PC-9 (cell line): Measurements from ENCODE around the gene C1orf159. TPM values are rescaled to one million over a fixed set of nuclear protein-coding genes. Genes with fewer than 3 reads are reported as not detected.

Experiments used
- BruUV-seq: library from RNA; stranded (reverse); fragments of 400-500 nt; replicated peaks from 2 replicates; lab custom pipeline; 2021; lab: Mats Ljungman, UMichigan
- CTCF ChIA-PET: fragments of 300-600 bp; sonication (Branson Sonifier 250); formaldehyde crosslinking; loops from one replicate; lab custom pipeline; 2022; ENCODE audit warnings: antibody characterized with exemption; lab: Charles Lee
- POLR2A ChIA-PET: fragments of 300-600 bp; sonication (Branson Sonifier 250); formaldehyde crosslinking; loops from one replicate; lab custom pipeline; 2022; ENCODE audit warnings: antibody characterized with exemption; ENCODE audit not compliant: unreplicated experiment; lab: Charles Lee
- DNase-seq, 2 experiments: peaks; one replicate each; pipeline versions ENCODE4 v3.0.0 to v3.0.0-alpha.2; 2015 to 2022; ENCODE audit warnings: mixed read lengths in 1 of 2
- H2AFZ ChIP-seq: fragments of 200-600 bp; sonication (generic); 2 replicates; pipeline ENCODE4 v1.8.1; 2017; ENCODE audit warnings: antibody characterized with exemption
- H3F3A ChIP-seq: fragments of 200-600 bp; sonication (generic); 2 replicates; pipeline ENCODE4 v1.8.1; 2017; ENCODE audit warnings: antibody characterized with exemption, mild to moderate bottlenecking, low read depth; ENCODE audit not compliant: insufficient read depth
- H3K27ac ChIP-seq: fragments of 200-600 bp; sonication (generic); 2 replicates; pipeline ENCODE4 v1.6.1; 2016; ENCODE audit warnings: mixed run types
- H3K27me3 ChIP-seq: fragments of 200-600 bp; sonication (generic); 2 replicates; pipeline ENCODE4 v1.6.1; 2016; ENCODE audit warnings: low read depth, mixed run types; ENCODE audit not compliant: insufficient read depth
- H3K36me3 ChIP-seq: fragments of 200-600 bp; sonication (generic); 2 replicates; pipeline ENCODE4 v1.6.1; 2016; ENCODE audit warnings: low read depth, mixed run types
- H3K4me1 ChIP-seq: fragments of 200-600 bp; sonication (generic); replicated peaks from 2 replicates; pipeline ENCODE4 v1.6.1; 2016; ENCODE audit warnings: mixed run types; ENCODE audit not compliant: insufficient read depth
- H3K4me2 ChIP-seq: fragments of 200-600 bp; sonication (generic); 2 replicates; pipeline ENCODE4 v1.6.1; 2017; ENCODE audit warnings: mixed run types
- H3K4me3 ChIP-seq: fragments of 200-600 bp; sonication (generic); 2 replicates; pipeline ENCODE4 v1.6.1; 2016; ENCODE audit warnings: mixed run types
- H3K79me2 ChIP-seq: fragments of 200-600 bp; sonication (generic); 2 replicates; pipeline ENCODE4 v1.6.1; 2017; ENCODE audit warnings: low read depth, mixed run types
- H3K9me2 ChIP-seq: fragments of 200-600 bp; sonication (generic); 2 replicates; pipeline ENCODE4 v1.8.1; 2017; ENCODE audit warnings: mild to moderate bottlenecking; ENCODE audit not compliant: insufficient read depth
- H3K9me3 ChIP-seq: fragments of 200-600 bp; sonication (generic); 2 replicates; pipeline ENCODE4 v1.8.1; 2016; ENCODE audit warnings: low read depth; ENCODE audit not compliant: insufficient read depth
- H4K20me1 ChIP-seq: fragments of 200-600 bp; sonication (generic); 2 replicates; pipeline ENCODE4 v1.8.1; 2017; ENCODE audit not compliant: insufficient read depth
- CTCF ChIP-seq: fragments of 200-600 bp; sonication (generic); conservative IDR thresholded peaks from 2 replicates; pipeline ENCODE4 v1.6.1; 2017; ENCODE audit warnings: mixed run types, antibody characterized with exemption, mild to moderate bottlenecking, moderate library complexity
- EZH2 ChIP-seq: fragments of 200-600 bp; sonication (generic); IDR thresholded peaks from 2 replicates; pipeline ENCODE4 v1.8.0; 2017; ENCODE audit warnings: antibody characterized with exemption, low read depth
- intact Hi-C: fragments of 100-400 bp; cut with micrococcal nuclease; formaldehyde crosslinking; loops from one replicate; pipeline ENCODE4 v1.10.0; 2022; ENCODE audit not compliant: unreplicated experiment
- total RNA-seq: library from RNA; stranded (reverse); gene quantifications from 2 replicates; pipeline ENCODE4 v1.2.3, GENCODE V29; 2021

Gene C1orf159
- total RNA-seq, 1 experiment from 2014 or later = 31.1 TPM

DNA sequence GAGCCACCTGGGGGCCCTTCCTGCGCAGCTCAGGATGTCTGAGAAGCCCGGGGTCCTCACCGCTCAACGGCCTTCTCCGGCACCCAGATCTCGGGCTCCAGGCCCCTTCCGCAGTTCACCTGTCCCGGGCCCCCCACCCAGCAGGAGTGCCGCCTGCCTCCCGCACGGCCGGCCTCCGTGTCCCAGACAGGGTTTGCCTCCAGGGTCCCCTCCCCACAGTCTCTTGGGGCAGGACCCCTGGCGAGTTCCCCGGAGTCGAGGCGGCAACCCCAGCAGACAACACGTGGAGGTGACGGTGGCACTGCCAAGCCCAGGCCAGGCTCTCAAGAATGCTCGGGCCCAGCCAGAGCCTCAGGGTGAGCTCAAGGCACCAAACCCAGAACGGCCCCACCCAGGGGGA lies 35.4 kb upstream of the C1orf159 start:
- no peak overlapping the region for H3K4me2 ChIP-seq
- TF ChIP-seq EZH2 (no peak), CTCF (no peak)
- no peaks in the 10 kb centered on the region for H3K79me2 ChIP-seq
- H4K20me1 ChIP-seq = no peaks in the 10 kb centered on the region
- H3F3A ChIP-seq = peaks cover 31% of the 10 kb centered on the region
- ChIA-PET CTCF (no interaction called here), POLR2A (interaction anchor here (0.6 kb wide), 1 partner anchor 67 kb away, joined by 9 read pairs; no protein-coding TSS in a partner anchor)
- no peaks in the 10 kb centered on the region for H3K36me3 ChIP-seq
- no peaks in the 10 kb centered on the region for H3K27me3 ChIP-seq
- H3K4me1 ChIP-seq = peaks cover 9% of the 10 kb centered on the region
- no peak overlapping the region for H2AFZ ChIP-seq
- intact Hi-C loops = no loop called here
- DNase-seq = no peak
- no peaks in the 10 kb centered on the region for H3K9me2 ChIP-seq
- H3K9me3 ChIP-seq = no peaks in the 10 kb centered on the region
- no peak overlapping the region for H3K27ac ChIP-seq
- no peak overlapping the region for H3K4me3 ChIP-seq
- no TSS peak for BruUV-seq

- TF ChIP-seq EZH2 (no peak), CTCF (no peak)
- Histone ChIP-seq H3F3A (peaks cover 31% of the 10 kb centered on the region), H3K9me3 (no peaks in the 10 kb centered on the region), H3K27ac (no peak overlapping the region), H4K20me1 (no peaks in the 10 kb centered on the region), H3K36me3 (no peaks in the 10 kb centered on the region), H3K9me2 (no peaks in the 10 kb centered on the region), H3K27me3 (no peaks in the 10 kb centered on the region), H3K4me1 (peaks cover 9% of the 10 kb centered on the region), H2AFZ (no peak overlapping the region), H3K79me2 (no peaks in the 10 kb centered on the region), H3K4me2 (peak overlapping the region; percentile 50), H3K4me3 (no peak overlapping the region)
- intact Hi-C loops = no loop called here
- peak; percentile 62 to 69 for DNase-seq
- ChIA-PET POLR2A (interaction anchor here (0.5 kb wide), 2 partner anchors 105 to 123 kb away, joined by 3 to 21 read pairs; partner anchors contain the start of gene UBE2J2), CTCF (no interaction called here)
- no TSS peak for BruUV-seq
Measured at GRCh38 chr1:1150100-1150499, 34.2 kb upstream of the C1orf159 start.

DNA sequence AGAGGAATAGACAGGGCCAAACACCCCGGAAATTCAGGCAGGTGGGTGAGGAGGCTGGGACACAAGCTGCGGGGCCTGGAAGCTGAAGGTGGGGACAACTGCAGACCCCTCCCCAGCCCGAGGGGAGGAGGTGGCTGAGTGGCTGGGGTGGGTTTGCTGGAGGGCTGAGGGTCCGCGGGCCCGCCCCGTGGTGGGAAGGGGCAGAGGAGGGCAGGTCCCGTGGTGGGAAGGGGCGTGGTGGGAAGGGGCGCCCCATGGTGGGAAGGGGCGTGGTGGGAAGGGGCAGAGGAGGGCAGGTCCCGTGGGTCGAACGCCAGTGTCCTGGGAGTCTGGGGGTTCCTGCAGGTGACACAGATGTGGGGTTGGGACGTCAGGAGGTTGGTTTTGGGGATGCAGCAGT lies 33.5 kb upstream of the C1orf159 start:
- no peaks in the 10 kb centered on the region for H3K9me3 ChIP-seq
- DNase-seq = no peak
- peaks cover 12% of the 10 kb centered on the region for H3K4me1 ChIP-seq
- intact Hi-C loops = no loop called here
- H3K36me3 ChIP-seq = no peaks in the 10 kb centered on the region
- H3K27ac ChIP-seq = no peak overlapping the region
- H3K9me2 ChIP-seq = no peaks in the 10 kb centered on the region
- no peak overlapping the region for H3K4me3 ChIP-seq
- TF ChIP-seq CTCF = no peak
- H3K79me2 ChIP-seq = no peaks in the 10 kb centered on the region
- peaks cover 31% of the 10 kb centered on the region for H3F3A ChIP-seq
- H3K4me2 ChIP-seq = peak overlapping the region; percentile 50
- no peak overlapping the region for H2AFZ ChIP-seq
- CTCF ChIA-PET = interaction anchor here (0.6 kb wide), 1 partner anchor 80 kb away, joined by 3 read pairs; no protein-coding TSS in a partner anchor
- no peaks in the 10 kb centered on the region for H3K27me3 ChIP-seq
- POLR2A ChIA-PET = no interaction called here
- H4K20me1 ChIP-seq = no peaks in the 10 kb centered on the region
- BruUV-seq = no TSS peak
